ENCODE results near the gene CSH1. TPM values are rescaled to one million over a fixed set of nuclear protein-coding genes. Genes with fewer than 3 reads are reported as not detected.
"Not testable (repeated sequence)": the region's sequence is repeated elsewhere in the genome, so short reads cannot be mapped to it uniquely, and the experiment has no call there.

CSH1 gene
- total RNA-seq, 1 donor from 2014 or later, result not detected

GRCh38 chr17:63869491-63870291, 26.7 kb downstream of the CSH1 start:
- not testable (repeated sequence) for DNase-seq (ENCODE audit: low spot score)

- not testable (repeated sequence) for DNase-seq (ENCODE audit: low spot score)
Observed at GRCh38 chr17:63866625-63867024, 29.7 kb downstream of the CSH1 start.

- no peak for DNase-seq (ENCODE audit: low spot score)
Observed at GRCh38 chr17:63859257-63859656, 37.1 kb downstream of the CSH1 start.

DNA sequence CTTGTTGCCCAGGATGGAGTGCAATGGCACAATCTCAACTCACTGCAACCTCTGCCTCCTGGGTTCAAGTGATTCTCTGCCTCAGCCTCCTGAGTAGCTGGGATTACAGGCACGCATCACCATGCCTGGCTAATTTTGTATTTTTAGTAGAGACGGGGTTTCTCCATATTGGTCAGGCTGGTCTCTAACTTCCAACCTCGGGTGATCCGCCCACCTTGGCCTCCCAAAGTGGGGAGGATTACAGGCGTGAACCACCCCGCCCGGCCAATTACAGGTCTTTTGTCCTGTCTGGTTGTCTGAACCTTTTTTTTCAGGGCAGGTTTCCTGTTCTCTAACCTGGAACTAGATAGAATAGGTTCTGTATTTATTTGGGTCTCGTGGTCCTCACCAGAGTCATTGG, 39.9 kb downstream of the CSH1 start:
- DNase-seq (ENCODE audit: low spot score), result not testable (repeated sequence)

DNA sequence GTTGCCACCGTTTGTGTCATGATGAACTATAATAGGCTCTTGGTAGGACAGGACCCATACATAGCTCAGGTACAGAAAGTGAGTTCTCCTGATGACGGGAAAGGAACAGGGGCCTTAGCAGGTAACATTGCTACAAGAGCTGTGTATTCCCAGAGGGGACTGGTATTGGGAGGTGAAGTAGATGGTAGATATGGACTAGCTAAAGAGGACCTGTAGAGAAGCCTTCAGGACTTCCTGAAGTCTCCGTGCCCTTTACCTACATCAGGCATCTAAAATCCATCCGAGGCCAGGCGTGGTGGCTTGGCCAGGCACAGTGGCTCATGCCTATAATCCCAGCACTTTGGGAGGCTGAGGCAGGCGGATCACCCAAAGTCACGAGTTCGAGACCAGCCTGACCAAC, 41.2 kb downstream of the CSH1 start:
- no peak for DNase-seq (ENCODE audit: low spot score)

- no peak for DNase-seq (ENCODE audit: low spot score)
Observed at GRCh38 chr17:63854709-63855108, 41.7 kb downstream of the CSH1 start.

- DNase-seq (ENCODE audit: low spot score), result no peak
Observed at GRCh38 chr17:63853260-63853659, 43.1 kb downstream of the CSH1 start.

DNA sequence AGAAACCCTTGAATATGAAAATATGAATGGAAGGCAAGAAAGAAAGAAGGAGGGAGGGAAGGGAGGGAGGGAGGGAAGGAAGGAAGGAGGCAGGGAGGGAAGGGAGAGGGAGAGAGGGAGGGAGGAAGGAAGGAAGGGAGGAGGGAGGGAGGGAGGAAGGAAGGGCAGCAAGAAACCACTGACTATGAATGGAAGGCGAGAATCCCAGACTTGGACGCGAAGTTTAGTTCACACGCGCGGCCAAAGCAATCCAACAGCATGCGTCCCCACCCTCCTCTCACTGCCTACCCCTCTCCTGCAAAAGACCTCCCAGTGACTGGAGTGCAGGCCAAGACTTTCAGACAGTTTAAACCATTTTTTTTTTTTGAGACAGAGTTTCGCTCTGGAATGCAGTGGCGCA, 46.0 kb downstream of the CSH1 start:
- DNase-seq (ENCODE audit: low spot score), result no peak

DNA sequence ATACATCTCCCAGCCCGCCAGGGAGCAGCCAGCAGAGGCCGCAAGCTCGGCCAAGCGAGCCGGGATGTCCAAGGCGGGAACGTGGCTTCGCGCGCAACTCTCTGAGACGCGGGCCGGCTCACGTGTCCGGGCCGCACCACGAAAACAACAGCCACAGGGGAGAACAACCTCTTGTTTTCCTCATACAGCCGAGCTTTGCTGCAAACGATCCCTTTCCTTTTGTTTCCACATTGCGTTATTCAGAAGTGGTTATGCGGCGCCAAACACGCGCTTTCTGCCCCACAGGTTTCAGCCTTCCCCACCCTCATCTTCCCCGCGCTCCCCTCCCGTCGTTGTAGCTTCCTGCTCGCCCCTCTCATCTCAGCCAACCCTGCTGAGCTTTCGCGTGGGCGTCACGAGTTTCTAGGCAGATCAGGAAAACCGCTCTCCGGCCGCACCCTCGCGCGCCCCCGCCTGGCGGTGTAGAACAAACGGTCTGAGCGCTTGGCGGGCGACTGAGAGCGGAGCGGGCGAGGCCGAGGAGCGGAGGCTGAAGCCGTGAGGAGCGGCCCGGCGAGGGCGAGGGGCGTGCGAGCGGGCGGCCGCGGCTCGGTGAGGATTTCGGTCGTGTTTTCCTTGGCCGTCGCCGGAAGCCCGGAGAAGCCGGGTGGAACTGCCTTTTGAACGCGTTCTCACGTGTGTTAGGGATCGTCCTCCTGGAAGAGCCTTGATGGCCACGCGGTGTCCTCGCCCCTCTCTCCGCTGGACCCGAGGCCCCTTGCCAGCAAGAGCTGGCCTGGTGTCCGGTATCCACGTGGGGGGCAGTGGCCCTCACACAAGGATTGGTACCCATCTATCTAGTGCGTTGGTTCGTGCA, 47.3 kb downstream of the CSH1 start:
- DNase-seq (ENCODE audit: low spot score), result peak; percentile 90

GRCh38 chr17:63847525-63848249, 48.7 kb downstream of the CSH1 start:
- no peak for DNase-seq (ENCODE audit: low spot score)

DNA sequence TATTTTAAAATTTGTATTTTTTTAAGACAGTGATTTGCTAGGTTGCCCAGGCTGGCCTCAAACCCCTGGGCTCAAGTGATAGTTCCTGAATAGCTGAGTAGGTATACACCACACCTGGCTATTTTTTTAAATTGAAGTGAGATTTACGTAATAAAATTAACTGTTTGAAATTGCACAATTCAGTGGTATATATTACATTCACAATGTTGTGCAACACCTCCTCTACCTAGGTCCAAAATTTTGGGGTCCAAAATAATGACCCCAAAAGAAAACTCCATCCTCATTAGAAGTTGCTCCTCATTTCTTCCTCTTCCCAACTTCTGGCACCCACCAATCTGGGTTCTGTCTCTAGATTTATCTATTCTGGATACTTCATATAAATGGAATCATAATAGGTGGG, 50.9 kb downstream of the CSH1 start:
- no peak for DNase-seq (ENCODE audit: low spot score)

Other genes with a start within 250 kb of the CSH1 start
- gene LIMD2, start 196.4 kb downstream of the CSH1 start, total RNA-seq, result 19.0 TPM
- gene STRADA, start 154.8 kb downstream of the CSH1 start, total RNA-seq, result 28.5 TPM
- 104 TPM for gene CCDC47, start 123.0 kb downstream of the CSH1 start, total RNA-seq
- 90.4 TPM for gene DDX42, start 122.4 kb downstream of the CSH1 start, total RNA-seq
- gene PSMC5, start 69.1 kb downstream of the CSH1 start, total RNA-seq, result 112 TPM
- gene FTSJ3, start 68.9 kb downstream of the CSH1 start, total RNA-seq, result 43.1 TPM
- 84.7 TPM for gene SMARCD2, start 53.9 kb downstream of the CSH1 start, total RNA-seq
- gene CSH2, start 22.9 kb downstream of the CSH1 start, total RNA-seq, result not detected
- not detected for gene GH2, start 14.6 kb downstream of the CSH1 start, total RNA-seq
- gene CSHL1, start 14.7 kb upstream of the CSH1 start, total RNA-seq, result not detected
- not detected for gene GH1, start 22.3 kb upstream of the CSH1 start, total RNA-seq
- gene CD79B, start 35.8 kb upstream of the CSH1 start, total RNA-seq, result 3.4 TPM
- gene SCN4A, start 76.3 kb upstream of the CSH1 start, total RNA-seq, result 1.2 TPM
- gene PRR29, start 101.8 kb upstream of the CSH1 start, total RNA-seq, result 0.26 TPM
- gene ICAM2, start 124.1 kb upstream of the CSH1 start, total RNA-seq, result 14.8 TPM
- gene ERN1, start 233.6 kb upstream of the CSH1 start, total RNA-seq, result 41.6 TPM

All from mucosa of gallbladder (tissue), 1 donor.